ENCODE measurements around the gene SLC26A1. TPM values are rescaled to one million over a fixed set of nuclear protein-coding genes. Genes with fewer than 3 reads are reported as not detected.

SLC26A1 gene
- total RNA-seq, 1 experiment from 2014 or later: not detected

- no peak for DNase-seq (ENCODE audit: low read depth)
These were observed 20.2 kb upstream of the SLC26A1 start for GRCh38 chr4:1013225-1014073.

GRCh38 chr4:1012034-1012739 is 19.0 kb upstream of the SLC26A1 start:
- DNase-seq (ENCODE audit: low read depth): peak; percentile 81

GRCh38 chr4:1011666-1012033 is 18.4 kb upstream of the SLC26A1 start:
- no peak for DNase-seq (ENCODE audit: low read depth)

- peak; percentile 84 for DNase-seq (ENCODE audit: low read depth)
These were observed 17.9 kb upstream of the SLC26A1 start, which contains the start of gene FGFRL1 for GRCh38 chr4:1011022-1011665. FGFRL1 (plus strand) TSS chr4:1011626; CDS start chr4:1012486, 860 bp downstream.

- DNase-seq (ENCODE audit: low read depth): peak; percentile 84
These were observed 17.3 kb upstream of the SLC26A1 start for GRCh38 chr4:1010395-1011021.

- DNase-seq (ENCODE audit: low read depth): peak; percentile 34
These were observed 16.6 kb upstream of the SLC26A1 start for GRCh38 chr4:1009542-1010394.

- DNase-seq (ENCODE audit: low read depth): no peak
These were observed 15.8 kb upstream of the SLC26A1 start for GRCh38 chr4:1008840-1009541.

- DNase-seq (ENCODE audit: low read depth): no peak
These were observed 13.7 kb upstream of the SLC26A1 start for GRCh38 chr4:1006856-1007255.

- no peak for DNase-seq (ENCODE audit: low read depth)
These were observed 11.6 kb upstream of the SLC26A1 start for GRCh38 chr4:1004557-1005485.

- DNase-seq (ENCODE audit: low read depth): no peak
These were observed 10.8 kb upstream of the SLC26A1 start for GRCh38 chr4:1004071-1004418.

- DNase-seq (ENCODE audit: low read depth): no peak
These were observed 10.3 kb upstream of the SLC26A1 start for GRCh38 chr4:1003271-1004070.

- no peak for DNase-seq (ENCODE audit: low read depth)
These were observed 9.5 kb upstream of the SLC26A1 start for GRCh38 chr4:1002631-1003251.

- DNase-seq (ENCODE audit: low read depth): no peak
These were observed 9.0 kb upstream of the SLC26A1 start for GRCh38 chr4:1002131-1002630.

- DNase-seq (ENCODE audit: low read depth): no peak
These were observed 8.4 kb upstream of the SLC26A1 start for GRCh38 chr4:1001561-1002130.

- DNase-seq (ENCODE audit: low read depth): no peak
These were observed 7.6 kb upstream of the SLC26A1 start for GRCh38 chr4:1000686-1001260.

- no peak for DNase-seq (ENCODE audit: low read depth)
These were observed 6.8 kb upstream of the SLC26A1 start for GRCh38 chr4:999882-1000425.
